ENCODE results near the gene CEP89. TPM values are rescaled to one million over a fixed set of nuclear protein-coding genes. Genes with fewer than 3 reads are reported as not detected.

CEP89 gene
- total RNA-seq, 1 donor from 2014 or later, result 34.3 TPM

- Mint-ChIP-seq H3K36me3 (ENCODE audit: low read depth, unreplicated experiment) (peaks cover 27% of the 10 kb centered on the region), H3K9me3 (ENCODE audit: unreplicated experiment) (no peaks in the 10 kb centered on the region), H3K4me3 (ENCODE audit: unreplicated experiment) (no peak overlapping the region), H3K27me3 (ENCODE audit: unreplicated experiment) (no peaks in the 10 kb centered on the region), H3K27ac (ENCODE audit: unreplicated experiment) (no peak overlapping the region), H3K4me1 (ENCODE audit: unreplicated experiment) (no peaks in the 10 kb centered on the region)
- DNase-seq (ENCODE audit: low spot score), result no peak
- no peak for TF ChIP-seq CTCF (IDR thresholded peaks at IDR 0.05; ENCODE audit: unreplicated experiment)
These were observed 47.6 kb downstream of the CEP89 start for GRCh38 chr19:32924200-32924599.

- no peak overlapping the region for H3K4me3 Mint-ChIP-seq (ENCODE audit: unreplicated experiment)
- no peaks in the 10 kb centered on the region for H3K9me3 Mint-ChIP-seq (ENCODE audit: unreplicated experiment)
- DNase-seq (ENCODE audit: low spot score), result no peak
- TF ChIP-seq CTCF (IDR thresholded peaks at IDR 0.05; ENCODE audit: unreplicated experiment), result no peak
- H3K36me3 Mint-ChIP-seq (ENCODE audit: low read depth, unreplicated experiment), result peaks cover 8% of the 10 kb centered on the region
- H3K4me1 Mint-ChIP-seq (ENCODE audit: unreplicated experiment), result no peaks in the 10 kb centered on the region
- H3K27me3 Mint-ChIP-seq (ENCODE audit: unreplicated experiment), result no peaks in the 10 kb centered on the region
- H3K27ac Mint-ChIP-seq (ENCODE audit: unreplicated experiment), result no peak overlapping the region
These were observed 50.1 kb downstream of the CEP89 start for GRCh38 chr19:32921624-32922023.

GRCh38 chr19:32919365-32919764 is 52.4 kb downstream of the CEP89 start:
- H3K4me1 Mint-ChIP-seq (ENCODE audit: unreplicated experiment), result no peaks in the 10 kb centered on the region
- H3K36me3 Mint-ChIP-seq (ENCODE audit: low read depth, unreplicated experiment), result peaks cover 8% of the 10 kb centered on the region
- no peak for DNase-seq (ENCODE audit: low spot score)
- TF ChIP-seq CTCF (IDR thresholded peaks at IDR 0.05; ENCODE audit: unreplicated experiment), result no peak
- no peaks in the 10 kb centered on the region for H3K9me3 Mint-ChIP-seq (ENCODE audit: unreplicated experiment)
- no peaks in the 10 kb centered on the region for H3K27me3 Mint-ChIP-seq (ENCODE audit: unreplicated experiment)
- H3K27ac Mint-ChIP-seq (ENCODE audit: unreplicated experiment), result peak overlapping the region; percentile 45
- H3K4me3 Mint-ChIP-seq (ENCODE audit: unreplicated experiment), result no peak overlapping the region

GRCh38 chr19:32917616-32917996 is 54.2 kb downstream of the CEP89 start:
- no peak overlapping the region for H3K4me3 Mint-ChIP-seq (ENCODE audit: unreplicated experiment)
- TF ChIP-seq CTCF (IDR thresholded peaks at IDR 0.05; ENCODE audit: unreplicated experiment), result no peak
- no peak overlapping the region for H3K27ac Mint-ChIP-seq (ENCODE audit: unreplicated experiment)
- H3K27me3 Mint-ChIP-seq (ENCODE audit: unreplicated experiment), result no peaks in the 10 kb centered on the region
- no peaks in the 10 kb centered on the region for H3K4me1 Mint-ChIP-seq (ENCODE audit: unreplicated experiment)
- DNase-seq (ENCODE audit: low spot score), result no peak
- H3K36me3 Mint-ChIP-seq (ENCODE audit: low read depth, unreplicated experiment), result peaks cover 8% of the 10 kb centered on the region
- no peaks in the 10 kb centered on the region for H3K9me3 Mint-ChIP-seq (ENCODE audit: unreplicated experiment)

GRCh38 chr19:32916969-32917615 is 54.7 kb downstream of the CEP89 start:
- H3K4me3 Mint-ChIP-seq (ENCODE audit: unreplicated experiment), result no peak overlapping the region
- no peaks in the 10 kb centered on the region for H3K9me3 Mint-ChIP-seq (ENCODE audit: unreplicated experiment)
- no peaks in the 10 kb centered on the region for H3K27me3 Mint-ChIP-seq (ENCODE audit: unreplicated experiment)
- no peaks in the 10 kb centered on the region for H3K4me1 Mint-ChIP-seq (ENCODE audit: unreplicated experiment)
- no peak for DNase-seq (ENCODE audit: low spot score)
- peaks cover 10% of the 10 kb centered on the region for H3K36me3 Mint-ChIP-seq (ENCODE audit: low read depth, unreplicated experiment)
- TF ChIP-seq CTCF (IDR thresholded peaks at IDR 0.05; ENCODE audit: unreplicated experiment), result no peak
- H3K27ac Mint-ChIP-seq (ENCODE audit: unreplicated experiment), result no peak overlapping the region
